Head of caudate nucleus (tissue), 42 donors: ENCODE measurements around the gene ZSCAN20.

Experiments used
- DNase-seq, 42 donors: peaks; one replicate each; pipeline versions ENCODE4 v3.0.0 to v3.0.0-alpha.2; 2020 to 2021; ENCODE audit warnings: mixed read lengths in 7 of 42
- intact Hi-C: fragments of 100-400 bp; cut with DNase I; formaldehyde crosslinking; loops from one replicate; pipeline ENCODE4 v1.15.0; 2022

The ZSCAN20 gene

DNA sequence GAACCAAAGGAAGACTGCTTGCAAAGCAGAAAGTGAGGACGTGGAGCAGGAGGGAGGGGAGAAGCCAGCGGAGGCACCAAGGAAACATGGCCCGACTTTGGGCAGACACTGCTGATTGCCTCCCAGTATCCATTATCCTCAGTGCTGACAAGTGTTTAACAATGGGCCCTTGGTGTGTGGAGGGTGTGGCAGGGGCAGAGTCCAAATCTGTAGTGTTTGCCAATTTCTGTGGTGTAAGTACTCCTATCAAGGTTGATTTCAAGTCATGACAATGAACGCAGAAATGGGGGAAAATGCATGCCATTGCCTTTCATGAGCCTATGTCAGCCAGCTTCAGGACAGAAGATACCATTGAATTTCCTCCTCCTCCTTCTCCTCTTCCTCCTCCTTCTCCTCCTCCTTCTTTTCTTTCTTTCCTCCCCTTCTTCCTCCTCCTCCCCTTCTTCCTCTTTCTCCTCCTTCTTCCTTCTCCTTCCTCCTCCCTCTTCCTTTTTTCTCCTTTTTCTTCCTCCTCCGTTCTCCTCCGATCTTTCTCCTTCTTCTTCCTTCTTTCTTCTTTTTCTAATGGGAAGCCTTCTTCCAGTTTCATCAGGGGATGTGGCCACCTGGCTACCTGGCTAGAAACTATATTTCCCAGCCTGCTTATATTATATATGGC is 31.2 kb upstream of the ZSCAN20 start:
- no peak for DNase-seq
- intact Hi-C loops, result no loop called here

DNA sequence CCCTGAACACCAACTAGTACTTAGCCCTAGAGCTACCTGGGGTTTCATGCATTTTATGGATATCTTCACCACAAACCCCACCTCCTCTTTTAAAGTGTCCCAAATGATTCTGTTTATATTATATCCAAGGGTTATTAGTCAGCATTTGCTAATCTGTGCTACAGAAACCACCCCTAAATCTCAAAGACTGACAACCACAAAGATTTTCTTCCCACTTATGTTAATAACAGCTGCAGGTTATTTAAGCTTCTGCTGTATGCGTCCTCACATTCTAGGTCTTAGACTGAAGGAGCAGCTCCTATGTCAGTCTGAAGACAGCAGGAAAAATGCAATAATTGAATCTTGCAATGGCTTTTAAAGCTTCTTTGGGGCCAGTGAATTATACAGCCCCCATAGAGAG is 30.3 kb upstream of the ZSCAN20 start:
- DNase-seq, result peak in 1 of 42 donors; percentile 37
- intact Hi-C loops, result no loop called here

DNA sequence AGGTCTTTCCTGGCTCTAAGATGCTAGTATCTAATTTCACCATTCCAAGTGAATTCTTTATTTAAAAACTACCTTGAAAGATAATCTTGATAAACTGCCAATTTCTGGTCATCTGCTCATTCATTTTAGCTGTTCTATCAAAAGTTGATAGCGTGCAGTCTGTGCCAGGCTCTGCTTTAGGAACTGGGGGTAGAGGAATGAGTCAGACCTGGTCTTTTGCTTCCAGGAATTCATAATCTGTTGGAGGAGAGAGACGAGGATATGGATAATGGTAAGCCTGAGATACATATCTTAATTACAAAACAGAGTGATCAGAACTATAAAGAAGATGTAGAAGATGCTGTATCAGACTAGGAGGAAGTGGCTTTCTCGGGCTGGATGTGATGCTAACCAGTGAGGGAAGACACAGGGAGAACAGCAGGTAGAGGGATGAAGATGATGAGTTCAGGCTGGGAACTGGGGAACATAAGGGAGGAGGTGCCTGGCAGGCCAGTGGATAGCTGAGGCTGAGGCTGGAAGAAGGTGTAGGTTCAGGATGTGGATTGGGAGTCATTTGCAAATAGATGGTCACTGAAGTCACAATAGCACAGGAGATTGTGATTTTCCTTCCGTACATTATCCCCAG is 29.3 kb upstream of the ZSCAN20 start:
- peak in 3 of 42 donors; percentile 34 to 64 (median 57) for DNase-seq
- intact Hi-C loops, result no loop called here

DNA sequence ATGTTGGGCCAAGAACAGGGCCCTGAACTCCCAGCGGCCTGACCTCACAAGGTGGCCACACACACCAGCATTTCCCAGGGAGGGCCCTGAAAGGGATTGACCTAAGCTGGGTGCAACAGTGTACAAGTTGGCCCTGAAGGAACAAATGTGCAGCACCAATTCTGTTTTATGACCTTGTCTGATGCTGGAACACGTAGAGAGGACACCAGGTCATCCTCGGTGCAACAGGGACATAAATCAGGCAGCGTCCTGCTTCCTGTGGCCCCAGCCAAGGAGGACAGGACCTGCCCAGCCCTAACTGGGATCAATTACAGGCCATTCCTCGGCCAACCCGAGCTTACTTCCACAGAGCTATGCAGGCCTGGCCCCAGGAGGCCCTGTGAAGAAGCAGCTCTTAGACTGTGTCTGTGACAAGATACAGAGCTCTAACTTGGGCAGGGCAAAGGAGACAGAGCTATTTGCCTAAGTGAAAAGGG is 28.7 kb upstream of the ZSCAN20 start:
- intact Hi-C loops, result no loop called here
- no peak for DNase-seq

DNA sequence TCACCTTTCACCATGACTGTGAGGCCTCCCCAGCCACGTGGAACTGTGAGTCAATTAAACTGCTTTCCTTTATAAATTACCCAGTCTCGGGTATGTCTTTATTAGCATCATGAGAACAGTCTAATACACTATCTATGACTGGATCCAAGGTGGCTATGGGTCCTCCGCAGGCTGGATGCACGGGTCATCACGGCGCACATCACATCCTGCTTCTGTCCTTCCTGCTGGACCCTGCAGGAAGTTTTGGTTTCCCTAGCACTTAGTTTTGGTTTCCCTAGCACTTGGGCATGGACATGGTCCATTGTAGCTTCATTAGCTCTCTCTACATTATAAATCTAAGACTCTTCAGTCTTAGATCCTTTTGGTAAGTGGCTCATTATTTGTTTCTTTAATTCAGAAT is 27.3 kb upstream of the ZSCAN20 start:
- intact Hi-C loops, result no loop called here
- no peak for DNase-seq

DNA sequence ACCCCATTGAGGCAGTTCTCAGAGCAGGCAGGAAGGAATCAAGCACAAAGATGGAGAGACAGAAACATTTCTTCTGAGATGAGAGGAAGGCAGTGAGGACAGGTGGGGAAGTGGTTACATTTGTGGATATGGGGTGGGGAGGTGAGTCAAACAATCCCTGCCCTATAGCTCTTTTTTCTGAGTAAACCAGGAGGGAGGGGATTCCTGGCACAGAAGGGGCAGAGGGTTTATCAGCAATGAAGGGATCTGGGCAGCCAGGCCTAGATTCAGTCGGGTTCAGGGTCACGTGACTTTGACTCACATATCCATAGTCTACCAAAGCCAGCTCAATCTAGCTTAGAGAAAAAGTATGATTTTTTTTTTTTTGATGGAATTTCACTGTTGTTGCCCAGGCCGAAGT is 25.9 kb upstream of the ZSCAN20 start:
- no peak for DNase-seq
- intact Hi-C loops, result no loop called here

DNA sequence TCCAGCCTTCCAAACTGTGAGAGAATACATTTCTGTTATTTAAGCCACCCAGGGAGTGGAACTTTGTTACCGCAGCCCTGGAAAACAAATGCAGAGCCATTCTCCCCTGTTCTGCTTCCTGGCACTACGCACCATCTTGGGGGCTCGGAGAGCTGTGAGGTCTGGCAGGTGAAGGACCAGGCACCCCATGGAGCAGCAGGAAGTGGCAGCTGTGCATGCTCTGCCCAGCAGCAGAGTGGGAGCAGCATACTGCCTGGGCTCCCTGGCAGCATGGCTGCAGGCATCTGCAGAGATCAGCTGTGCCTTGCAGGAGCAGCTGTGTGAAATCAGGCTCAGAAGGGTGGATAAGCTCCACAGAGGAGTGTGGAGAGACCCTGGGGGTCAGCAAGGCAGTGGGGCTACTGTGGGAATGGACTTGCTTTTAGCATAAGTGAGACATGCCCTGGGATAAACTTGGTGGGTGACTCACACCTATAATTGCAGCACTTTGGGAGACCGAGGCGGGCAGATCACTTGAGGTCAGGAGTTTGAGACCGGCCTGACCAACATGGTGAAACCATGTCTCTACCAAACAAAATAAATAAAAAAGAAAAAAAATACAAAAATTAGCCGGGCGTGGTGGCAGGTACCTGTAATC is 17.7 kb upstream of the ZSCAN20 start:
- intact Hi-C loops, result no loop called here
- DNase-seq, result no peak

DNA sequence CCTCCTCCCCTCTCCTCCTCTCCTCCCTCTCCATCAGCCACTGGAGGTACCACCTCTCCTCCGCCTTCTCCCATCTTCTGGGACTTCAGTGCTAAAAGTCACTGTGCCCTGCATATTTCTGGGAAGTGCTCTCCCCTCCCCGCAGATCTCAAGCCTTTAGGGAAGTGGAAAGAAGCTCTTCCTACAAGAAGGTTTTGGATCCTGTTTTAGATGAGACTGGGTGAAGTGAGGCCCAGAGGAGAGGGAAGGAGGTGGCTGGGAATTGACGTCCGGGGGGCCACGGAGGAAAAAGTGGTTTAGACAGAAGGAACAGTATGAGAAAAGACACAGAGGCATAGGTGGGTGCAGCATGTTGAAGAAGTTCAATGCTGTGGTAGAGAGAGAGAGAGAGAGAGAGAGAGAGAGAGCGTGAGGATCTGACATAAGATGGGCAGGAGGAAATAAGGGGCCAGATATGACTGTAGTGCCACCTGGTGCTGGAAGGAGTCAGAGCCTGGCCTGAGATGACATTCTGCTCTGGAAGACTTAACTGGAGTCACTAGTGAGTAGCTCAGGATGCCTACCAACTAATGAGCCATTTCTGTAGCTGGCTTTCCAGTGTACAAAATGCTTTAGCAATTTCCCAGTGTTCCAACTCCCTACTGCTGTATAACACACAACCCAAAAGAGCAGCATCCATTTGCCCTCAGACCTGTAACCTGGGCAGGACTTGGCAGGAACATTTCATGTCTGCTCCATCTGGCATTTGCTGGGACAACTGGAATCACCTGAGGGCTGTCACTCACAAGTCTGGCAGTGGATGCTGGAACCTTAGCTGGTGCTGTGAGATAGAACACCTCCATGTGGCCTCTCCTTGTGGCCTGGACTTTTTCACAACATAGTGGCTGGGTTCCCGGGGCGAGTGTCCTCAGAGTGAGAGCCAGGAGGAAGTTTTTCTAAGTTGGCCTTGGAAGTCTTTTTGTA is 16.6 kb upstream of the ZSCAN20 start:
- DNase-seq, result peak; percentile 26 to 90 (median 74)
- intact Hi-C loops, result no loop called here

DNA sequence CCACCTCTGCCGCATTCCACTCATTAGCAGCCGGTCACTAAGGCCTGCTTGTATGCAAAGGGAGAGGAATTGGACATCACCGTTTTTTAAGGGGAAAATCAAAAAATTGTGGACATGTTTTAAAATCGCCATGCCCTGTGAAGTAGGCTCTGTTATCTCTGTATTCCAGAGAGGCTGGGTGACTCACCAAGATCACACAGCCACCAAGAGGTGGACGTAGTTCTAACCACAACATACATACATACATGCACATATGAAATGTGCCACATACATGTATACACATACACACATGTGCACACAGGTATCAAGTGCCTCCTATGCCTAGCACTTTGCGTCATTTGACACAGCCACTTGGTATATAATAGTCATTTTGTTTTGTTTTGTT is 16.0 kb upstream of the ZSCAN20 start:
- intact Hi-C loops, result no loop called here

DNA sequence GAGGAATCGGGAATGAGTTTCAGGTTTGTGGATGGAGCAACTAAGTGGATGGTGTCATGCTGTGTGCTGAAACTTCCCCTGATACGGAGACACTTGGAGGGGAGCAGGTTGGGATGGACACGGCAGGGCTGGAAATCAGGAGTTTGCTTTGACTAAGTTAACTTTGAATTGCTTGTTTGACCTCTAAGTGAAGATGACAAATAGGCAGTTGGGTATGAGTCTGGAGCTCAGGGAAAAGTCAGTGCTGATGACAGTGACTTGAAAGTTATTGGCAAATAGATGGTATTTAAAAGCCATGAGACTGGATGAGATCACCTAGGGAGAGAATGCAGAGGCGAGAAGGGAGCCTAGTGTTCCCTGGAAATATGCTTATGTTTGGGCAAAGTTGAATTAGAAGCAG is 12.8 kb upstream of the ZSCAN20 start:
- DNase-seq, result no peak
- intact Hi-C loops, result no loop called here

More for the DNA sequence above, 16.0 kb upstream of the ZSCAN20 start:
- no peak for DNase-seq

DNA sequence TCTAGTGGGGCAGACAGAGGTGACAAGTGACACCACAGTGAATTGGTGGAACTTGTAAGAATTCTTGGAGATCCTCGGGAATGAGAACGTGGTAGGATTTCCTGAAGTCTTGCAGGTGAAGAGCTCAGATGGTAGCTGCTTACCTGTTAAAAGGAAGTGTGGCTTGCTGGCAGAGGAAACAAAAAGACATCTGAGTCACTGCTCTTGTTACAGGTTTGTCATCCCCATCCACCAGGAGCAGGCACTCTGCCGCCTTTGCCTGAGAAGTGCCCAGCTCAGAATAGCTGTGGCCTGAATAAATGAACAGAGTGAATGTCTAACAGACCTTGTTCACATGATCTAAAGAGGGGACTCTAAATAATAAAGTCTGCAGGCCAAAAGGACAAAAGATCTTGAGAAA is 12.3 kb upstream of the ZSCAN20 start:
- intact Hi-C loops, result no loop called here
- DNase-seq, result no peak

DNA sequence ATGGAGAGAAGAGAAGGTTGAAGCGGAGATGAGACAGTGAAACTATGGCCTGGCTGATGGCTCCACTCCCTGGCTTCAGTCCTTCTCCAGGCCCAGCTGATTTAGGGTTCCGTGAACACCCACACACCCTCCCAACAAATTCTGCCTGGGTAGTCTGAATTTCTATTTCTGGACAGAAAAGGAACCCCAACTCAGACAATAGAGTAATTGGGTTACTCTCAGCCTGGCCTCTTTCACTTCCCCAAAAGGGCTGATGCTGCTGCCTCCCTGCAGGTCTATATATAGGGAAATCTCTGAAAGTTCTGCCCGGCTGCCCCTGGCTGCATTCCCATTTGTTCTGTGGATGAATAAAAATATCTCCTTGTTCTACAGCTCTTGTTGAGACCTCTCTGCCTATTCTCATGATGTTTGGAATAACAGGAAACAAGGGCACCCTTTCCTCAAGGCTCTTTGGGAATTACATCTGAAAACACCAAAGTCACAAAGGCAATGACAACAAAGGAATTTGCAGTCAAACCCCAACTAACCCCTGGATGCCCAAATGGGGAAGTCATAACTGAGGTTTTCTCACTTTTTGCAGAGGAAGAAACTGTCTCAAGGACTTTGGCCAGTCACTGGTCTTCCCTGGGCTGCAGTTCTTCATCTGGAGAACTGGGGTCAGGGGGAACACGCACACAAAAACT is 11.4 kb upstream of the ZSCAN20 start:
- intact Hi-C loops, result no loop called here
- peak in 13 of 42 donors; percentile 18 to 58 (median 35) for DNase-seq

DNA sequence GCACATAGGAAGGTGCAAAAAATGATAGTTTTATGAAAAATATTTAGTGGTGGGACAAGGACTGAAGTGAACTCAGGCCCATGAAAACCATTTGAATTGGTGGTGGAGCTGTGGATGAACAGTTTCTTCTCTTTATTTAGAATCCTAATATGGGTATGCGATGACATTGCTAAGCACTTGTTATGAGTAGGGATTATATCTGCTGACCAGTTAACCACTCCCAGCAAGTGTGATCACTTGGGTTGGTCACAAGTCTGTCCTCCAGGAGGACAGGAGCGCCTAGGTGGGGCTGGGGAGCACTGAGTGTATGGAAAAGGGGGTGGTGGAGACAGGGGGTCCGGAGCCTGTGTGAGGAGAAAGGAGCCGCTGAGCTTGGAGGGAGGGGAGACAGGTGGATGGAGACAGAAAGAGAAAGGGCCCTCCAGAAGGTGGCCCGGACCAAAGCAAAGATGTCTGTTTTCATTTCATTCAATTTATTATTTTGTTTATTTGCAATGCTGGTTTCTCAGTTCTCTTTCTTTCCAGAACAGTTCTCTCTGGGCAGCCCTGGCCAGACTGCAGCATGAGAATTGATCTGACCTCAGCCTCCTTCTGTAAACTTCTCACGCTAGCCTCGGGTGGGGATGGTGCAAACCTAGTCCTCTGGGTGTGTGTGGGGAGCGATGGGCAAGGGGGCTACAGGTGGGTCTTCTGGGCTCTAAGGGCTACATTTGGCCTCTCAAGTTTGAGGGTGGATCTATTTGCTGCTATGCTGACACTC is 9.9 kb upstream of the ZSCAN20 start:
- no peak for DNase-seq
- intact Hi-C loops, result no loop called here

DNA sequence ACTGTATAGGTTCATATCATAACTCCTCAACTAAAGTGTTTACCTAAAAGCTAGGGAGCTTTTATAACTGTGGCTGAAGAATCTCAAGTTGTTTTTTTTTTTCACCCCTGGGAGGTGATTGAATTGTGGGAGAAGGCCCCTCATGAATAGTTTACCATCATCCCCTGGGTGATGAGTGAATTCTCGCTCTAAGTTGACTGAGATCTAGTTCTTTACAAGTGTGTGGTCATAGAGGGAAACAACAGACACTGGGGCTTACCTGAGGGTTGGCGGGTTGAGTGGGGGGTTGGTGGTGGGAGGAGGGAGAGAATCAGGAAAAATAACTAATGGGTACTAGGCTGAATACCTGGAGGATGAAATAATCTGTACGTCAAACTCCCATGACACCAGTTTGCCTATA is 7.9 kb upstream of the ZSCAN20 start:
- no peak for DNase-seq
- intact Hi-C loops, result no loop called here

DNA sequence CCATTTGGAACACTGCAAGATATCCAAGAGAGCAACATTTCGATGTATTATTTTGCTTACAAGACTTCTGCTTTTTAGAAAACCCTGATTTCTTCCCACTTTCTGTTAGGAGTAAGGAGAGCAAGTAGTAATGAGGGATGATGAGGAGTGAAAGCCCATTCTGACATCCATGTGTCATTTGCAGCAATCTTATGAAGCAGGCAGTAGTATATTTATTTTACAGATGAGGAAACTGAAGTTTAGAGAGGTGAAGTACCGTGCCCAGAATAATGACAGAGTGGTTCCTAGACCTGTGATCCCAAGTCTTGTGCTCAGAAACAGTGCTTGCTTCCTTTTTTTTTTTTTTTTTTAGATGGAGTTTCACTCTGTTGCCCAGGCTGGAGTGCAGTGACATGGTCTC is 7.1 kb upstream of the ZSCAN20 start:
- no peak for DNase-seq

DNA sequence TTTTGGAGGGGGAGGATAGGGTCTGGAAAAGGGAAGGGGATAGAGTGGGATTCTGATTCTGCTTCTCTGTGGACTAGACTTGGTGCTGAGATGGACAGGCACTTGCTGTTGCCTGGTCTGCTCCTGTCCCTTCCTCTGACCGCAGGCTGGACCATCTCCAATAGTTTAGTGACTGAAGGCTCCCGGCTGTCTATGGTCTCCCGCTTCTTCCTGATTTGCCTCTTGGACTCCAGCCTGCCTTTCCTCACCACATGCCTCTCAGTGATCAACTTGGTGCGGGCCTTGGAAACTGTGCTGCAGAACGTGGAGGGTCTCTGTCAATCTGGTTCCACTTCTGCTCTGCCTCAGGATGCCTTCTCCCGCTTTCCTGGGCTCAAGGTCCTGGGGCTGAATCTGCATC is 6.3 kb upstream of the ZSCAN20 start:
- intact Hi-C loops, result no loop called here
- peak in 9 of 42 donors; percentile 19 to 60 (median 31) for DNase-seq

More for the DNA sequence above, 7.1 kb upstream of the ZSCAN20 start:
- intact Hi-C loops, result no loop called here

DNA sequence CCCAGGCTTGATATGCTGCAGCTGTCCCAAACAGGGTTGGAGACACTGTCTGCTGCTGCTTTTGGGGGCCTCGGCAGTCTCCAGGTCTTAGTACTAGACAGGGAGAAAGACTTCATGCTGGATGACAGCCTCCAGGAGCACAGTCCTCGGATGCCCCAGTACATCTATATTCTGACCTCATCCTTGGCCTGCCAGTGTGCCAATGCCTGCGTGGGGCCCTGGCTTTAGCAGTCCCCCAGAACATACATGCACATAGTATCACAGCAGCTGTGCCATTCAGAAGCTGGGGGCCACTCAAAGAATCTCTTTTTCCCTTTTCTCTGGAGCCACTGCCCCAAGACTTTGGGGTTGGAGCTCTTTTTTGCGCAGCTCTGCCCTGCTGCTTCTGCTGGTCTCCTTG is 4.4 kb upstream of the ZSCAN20 start:
- intact Hi-C loops, result no loop called here
- DNase-seq, result peak in 10 of 42 donors; percentile 21 to 65 (median 38)

DNA sequence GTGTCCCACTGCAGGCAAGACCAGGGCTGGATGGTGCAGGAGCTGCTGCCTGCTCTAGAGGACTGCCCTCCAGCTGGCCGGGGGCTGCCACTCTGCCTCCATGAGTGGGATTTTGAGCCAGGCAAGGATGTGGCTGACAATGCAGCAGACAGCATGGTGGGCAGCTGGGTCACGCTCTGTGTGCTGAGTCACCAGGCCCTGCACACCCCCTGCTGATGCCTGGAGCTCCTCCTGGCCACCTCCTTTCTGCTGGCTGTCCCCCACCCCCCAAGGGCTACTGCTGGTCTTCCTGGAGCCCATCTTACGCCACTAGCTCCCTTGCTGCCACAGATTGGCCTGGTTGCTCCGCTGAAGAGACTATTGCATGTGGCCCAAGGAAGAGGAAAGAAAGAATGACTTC is 3.9 kb upstream of the ZSCAN20 start:
- DNase-seq, result no peak
- intact Hi-C loops, result no loop called here
